Measurements from ENCODE around the gene DCTN3.

GRCh38 chr9:34624475-34625185 lies 4.3 kb upstream of the DCTN3 start:
- TF ChIP-seq, protein P1, sequence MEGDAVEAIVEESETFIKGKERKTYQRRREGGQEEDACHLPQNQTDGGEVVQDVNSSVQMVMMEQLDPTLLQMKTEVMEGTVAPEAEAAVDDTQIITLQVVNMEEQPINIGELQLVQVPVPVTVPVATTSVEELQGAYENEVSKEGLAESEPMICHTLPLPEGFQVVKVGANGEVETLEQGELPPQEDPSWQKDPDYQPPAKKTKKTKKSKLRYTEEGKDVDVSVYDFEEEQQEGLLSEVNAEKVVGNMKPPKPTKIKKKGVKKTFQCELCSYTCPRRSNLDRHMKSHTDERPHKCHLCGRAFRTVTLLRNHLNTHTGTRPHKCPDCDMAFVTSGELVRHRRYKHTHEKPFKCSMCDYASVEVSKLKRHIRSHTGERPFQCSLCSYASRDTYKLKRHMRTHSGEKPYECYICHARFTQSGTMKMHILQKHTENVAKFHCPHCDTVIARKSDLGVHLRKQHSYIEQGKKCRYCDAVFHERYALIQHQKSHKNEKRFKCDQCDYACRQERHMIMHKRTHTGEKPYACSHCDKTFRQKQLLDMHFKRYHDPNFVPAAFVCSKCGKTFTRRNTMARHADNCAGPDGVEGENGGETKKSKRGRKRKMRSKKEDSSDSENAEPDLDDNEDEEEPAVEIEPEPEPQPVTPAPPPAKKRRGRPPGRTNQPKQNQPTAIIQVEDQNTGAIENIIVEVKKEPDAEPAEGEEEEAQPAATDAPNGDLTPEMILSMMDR (IDR thresholded peaks at IDR 0.05): no peak
- no peak for TF ChIP-seq POLR2A (IDR thresholded peaks at IDR 0.05)

Measured in body of pancreas (tissue), 4 donors.